ENCODE results near the gene ISM1. TPM values are rescaled to one million over a fixed set of nuclear protein-coding genes. Genes with fewer than 3 reads are reported as not detected.

ISM1 gene
- total RNA-seq, 2 donors from 2014 or later = 20.4 to 25.1 TPM

- Histone ChIP-seq H3K27ac (no peak overlapping the region), H3K4me3 (no peak overlapping the region), H3K9me3 (no peaks in the 10 kb centered on the region), H3K4me1 (ENCODE audit: control insufficient read depth in 1 of 2, low read depth in 2 of 2) (no peaks in the 10 kb centered on the region), H3K36me3 (no peaks in the 10 kb centered on the region), H3K27me3 (replicated peaks; ENCODE audit: insufficient read depth) (no peaks in the 10 kb centered on the region)
- ATAC-seq (ENCODE audit: insufficient number of reproducible peaks, low FRiP score, low read depth) = no peak
- no peak for DNase-seq (ENCODE audit: low spot score)
- no peak for TF ChIP-seq CTCF (IDR thresholded peaks at IDR 0.05)
Measured at GRCh38 chr20:13292201-13292885, 71.3 kb downstream of the ISM1 start.

GRCh38 chr20:13294522-13294921 lies 73.4 kb downstream of the ISM1 start:
- H3K36me3 ChIP-seq = no peaks in the 10 kb centered on the region
- no peaks in the 10 kb centered on the region for H3K4me1 ChIP-seq (ENCODE audit: control insufficient read depth in 1 of 2, low read depth in 2 of 2)
- no peak overlapping the region for H3K4me3 ChIP-seq
- no peak overlapping the region for H3K27ac ChIP-seq
- TF ChIP-seq CTCF (IDR thresholded peaks at IDR 0.05) = no peak
- no peak for ATAC-seq (ENCODE audit: insufficient number of reproducible peaks, low FRiP score, low read depth)
- no peaks in the 10 kb centered on the region for H3K9me3 ChIP-seq
- no peaks in the 10 kb centered on the region for H3K27me3 ChIP-seq (replicated peaks; ENCODE audit: insufficient read depth)
- DNase-seq (ENCODE audit: low spot score) = no peak

GRCh38 chr20:13295637-13296036 lies 74.6 kb downstream of the ISM1 start:
- DNase-seq (ENCODE audit: low spot score) (no peak), ATAC-seq (ENCODE audit: insufficient number of reproducible peaks, low FRiP score, low read depth) (no peak)
- Histone ChIP-seq H3K27me3 (replicated peaks; ENCODE audit: insufficient read depth) (no peaks in the 10 kb centered on the region), H3K4me1 (ENCODE audit: control insufficient read depth in 1 of 2, low read depth in 2 of 2) (no peaks in the 10 kb centered on the region), H3K9me3 (no peaks in the 10 kb centered on the region), H3K36me3 (no peaks in the 10 kb centered on the region), H3K27ac (no peak overlapping the region), H3K4me3 (no peak overlapping the region)
- TF ChIP-seq CTCF (IDR thresholded peaks at IDR 0.05) = no peak

- Histone ChIP-seq H3K9me3 (no peaks in the 10 kb centered on the region), H3K4me3 (no peak overlapping the region), H3K27ac (no peak overlapping the region), H3K36me3 (no peaks in the 10 kb centered on the region), H3K4me1 (ENCODE audit: control insufficient read depth in 1 of 2, low read depth in 2 of 2) (no peaks in the 10 kb centered on the region), H3K27me3 (replicated peaks; ENCODE audit: insufficient read depth) (no peaks in the 10 kb centered on the region)
- no peak for ATAC-seq (ENCODE audit: insufficient number of reproducible peaks, low FRiP score, low read depth)
- DNase-seq (ENCODE audit: low spot score) = no peak
- TF ChIP-seq CTCF (IDR thresholded peaks at IDR 0.05) = no peak
Measured at GRCh38 chr20:13296070-13296469, 75.0 kb downstream of the ISM1 start.

GRCh38 chr20:13297147-13297899 lies 76.2 kb downstream of the ISM1 start:
- DNase-seq (ENCODE audit: low spot score) (no peak), ATAC-seq (ENCODE audit: insufficient number of reproducible peaks, low FRiP score, low read depth) (no peak)
- Histone ChIP-seq H3K27ac (no peak overlapping the region), H3K4me3 (no peak overlapping the region), H3K27me3 (replicated peaks; ENCODE audit: insufficient read depth) (no peaks in the 10 kb centered on the region), H3K36me3 (no peaks in the 10 kb centered on the region), H3K4me1 (ENCODE audit: control insufficient read depth in 1 of 2, low read depth in 2 of 2) (no peaks in the 10 kb centered on the region), H3K9me3 (no peaks in the 10 kb centered on the region)
- no peak for TF ChIP-seq CTCF (IDR thresholded peaks at IDR 0.05)
